SU-DHL-6 (cell line): Measurements from ENCODE around the gene KLK12.

ENCODE experiments used
- CTCF ChIP-seq: fragments of 200-600 bp; sonication (generic); IDR thresholded peaks from one replicate; pipeline ENCODE4 v1.5.1; 2017; ENCODE audit warnings: antibody characterized with exemption, mild to moderate bottlenecking, low read length, moderate library complexity; ENCODE audit not compliant: insufficient read depth, poor library complexity, severe bottlenecking
- EZH2phosphoT487 ChIP-seq: fragments of 200-600 bp; sonication (generic), shearing (Covaris generic); conservative IDR thresholded peaks from 2 replicates; pipeline ENCODE4 v1.6.1; 2018; ENCODE audit warnings: mild to moderate bottlenecking, antibody characterized with exemption, low read length, moderate library complexity, mixed read lengths

GRCh38 chr19:51010066-51010795 is 24.6 kb downstream of the KLK12 start:
- TF ChIP-seq CTCF: no peak
- TF ChIP-seq EZH2phosphoT487: no peak
